ENCODE results near the gene PRPS1.
"Not testable (repeated sequence)": the region's sequence is repeated elsewhere in the genome, so short reads cannot be mapped to it uniquely, and the experiment has no call there.

PRPS1 gene

DNA sequence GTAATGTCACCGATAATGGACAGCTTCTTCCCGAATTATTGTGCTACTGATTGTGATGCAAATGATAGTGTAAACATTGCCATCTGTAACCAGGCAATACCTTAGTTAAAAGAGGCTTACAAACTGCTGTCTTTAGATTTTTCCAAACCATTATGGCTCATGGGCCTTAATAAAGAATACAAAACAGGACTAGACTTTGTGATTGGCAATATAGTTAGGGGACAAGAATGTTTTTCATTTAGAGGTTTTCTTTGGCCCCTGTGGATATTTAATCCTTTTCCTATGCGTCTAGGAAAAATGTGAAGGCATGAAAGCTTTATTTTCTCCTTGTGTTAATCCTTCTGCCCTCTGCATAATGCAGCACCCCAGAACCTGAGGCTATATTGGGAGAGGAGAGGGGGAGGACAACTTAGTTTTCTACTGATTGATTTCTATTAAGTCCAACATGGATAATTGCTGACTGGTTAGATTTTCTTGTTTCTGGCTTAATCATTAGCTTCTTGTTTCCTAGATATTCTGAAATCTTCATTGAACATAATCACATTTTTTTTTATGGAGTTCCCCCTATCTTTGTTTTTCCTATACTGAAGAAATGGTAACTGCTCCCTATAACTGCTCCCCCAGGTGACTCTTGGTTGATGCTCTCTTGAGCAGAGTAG lies 1.9 kb downstream of the PRPS1 start:
- DNase-seq, result no peak

DNA sequence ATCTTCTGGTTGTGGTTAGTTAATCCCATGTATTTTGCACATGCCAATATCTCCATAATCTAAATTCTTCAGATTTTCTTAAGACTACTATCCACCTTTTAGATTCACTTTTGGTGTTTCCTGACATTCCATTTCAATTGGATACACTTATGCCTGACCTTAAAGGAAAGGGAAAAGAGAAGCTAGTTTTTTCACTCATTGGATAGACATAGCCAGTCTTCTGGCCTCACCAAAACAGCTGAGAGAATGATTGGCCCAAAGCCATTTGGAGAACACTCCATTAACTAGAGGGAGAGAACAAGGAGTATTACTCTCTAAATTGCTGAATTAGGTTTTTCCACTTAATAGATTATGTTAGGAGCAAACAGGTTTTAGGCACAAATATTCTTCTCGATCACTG lies 4.0 kb downstream of the PRPS1 start:
- DNase-seq, result no peak

DNA sequence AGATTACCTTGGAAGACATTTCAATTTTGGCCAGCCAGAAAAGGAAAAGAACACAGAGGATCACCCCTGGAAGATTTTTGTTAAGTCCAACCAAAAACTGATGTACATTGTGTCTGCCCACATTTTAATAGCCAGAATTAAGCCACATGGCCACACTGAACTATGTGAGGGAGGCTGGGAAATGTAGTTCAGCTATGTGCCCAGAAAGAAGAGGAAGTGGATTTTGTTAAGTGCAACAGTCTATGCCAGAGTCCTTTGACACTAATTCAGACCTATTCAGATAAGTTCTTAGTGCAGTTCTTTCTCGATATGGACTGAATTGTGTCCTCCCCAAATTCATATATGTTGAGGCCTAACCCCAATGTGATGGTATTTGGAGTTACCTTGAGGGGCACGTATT lies 18.4 kb downstream of the PRPS1 start:
- DNase-seq, result no peak

DNA sequence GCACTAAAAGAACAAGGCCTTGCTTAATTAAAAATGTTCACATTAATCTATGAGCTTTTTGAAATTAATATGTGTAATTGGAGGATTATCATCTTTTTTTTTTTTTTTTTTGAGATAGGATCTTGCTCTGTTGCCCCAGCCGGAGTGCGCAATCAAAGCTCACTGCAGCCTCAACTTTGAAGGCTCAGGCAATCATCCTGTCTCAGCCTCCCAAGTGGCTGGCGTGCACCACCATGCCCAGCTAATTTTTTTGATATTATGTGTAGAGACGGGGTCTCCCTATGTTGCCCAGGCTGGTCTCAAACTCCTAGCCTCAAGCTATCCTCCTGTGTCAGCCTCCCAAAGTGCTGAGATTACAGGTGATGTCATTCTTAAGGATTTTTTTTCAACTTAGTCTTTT lies 20.0 kb downstream of the PRPS1 start:
- no peak for DNase-seq

DNA sequence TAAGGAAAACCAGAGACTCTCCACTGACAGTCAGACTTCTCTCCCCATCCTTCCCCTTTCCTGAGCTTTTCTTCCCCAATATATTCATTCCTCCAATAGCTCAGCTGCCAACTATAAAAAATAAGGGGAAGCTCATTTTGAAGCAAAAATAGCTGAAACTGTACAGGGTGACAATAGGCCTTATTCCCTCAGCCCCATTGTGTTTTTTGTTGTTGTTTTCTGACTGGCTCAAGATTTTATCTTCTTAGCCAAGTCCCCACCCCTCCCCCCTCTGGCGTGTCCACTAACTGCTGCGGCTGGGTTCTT lies 26.2 kb downstream of the PRPS1 start:
- DNase-seq, result no peak

DNA sequence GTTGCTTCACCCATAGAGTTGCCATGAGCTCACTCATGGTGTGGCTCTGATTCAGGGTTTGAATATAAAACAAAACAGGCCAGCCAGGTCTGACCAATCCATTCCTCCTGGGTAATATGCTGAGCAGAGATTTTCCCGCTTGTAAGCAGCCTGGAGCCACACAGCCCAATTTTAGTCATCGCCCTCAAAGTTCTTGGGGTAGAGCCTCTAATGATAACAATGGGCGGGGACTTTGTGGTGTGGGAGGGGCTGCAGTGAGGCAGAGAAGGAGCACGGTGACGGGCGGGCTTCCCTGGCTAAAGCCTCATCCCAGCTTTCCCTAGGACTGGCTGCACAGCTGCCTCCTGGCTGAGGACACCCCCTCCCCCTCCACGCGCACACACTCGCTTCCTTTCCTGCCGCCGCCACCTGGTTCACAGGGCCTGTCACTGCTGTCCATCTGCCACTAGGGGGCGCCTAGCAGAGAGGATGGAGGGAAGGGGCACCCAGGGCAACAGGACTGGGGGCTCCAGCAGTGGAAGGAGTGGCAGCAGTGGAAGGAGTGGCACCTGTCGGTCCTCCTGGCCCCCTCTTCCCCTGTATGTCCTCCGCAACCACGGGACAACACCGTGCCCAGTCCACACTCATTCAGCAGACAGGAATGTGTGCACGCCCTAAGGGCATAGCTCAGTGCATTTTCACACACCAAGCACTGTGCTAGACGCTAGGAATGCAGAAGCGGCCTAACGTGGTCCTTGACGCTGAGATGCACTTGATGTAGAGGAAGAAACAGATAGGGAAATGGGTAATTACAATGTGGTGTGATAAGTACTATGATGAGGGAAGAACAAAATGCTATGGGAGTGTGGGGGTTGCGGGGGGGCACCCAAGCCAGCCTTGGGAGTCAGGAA lies 26.8 kb downstream of the PRPS1 start:
- no peak for DNase-seq

DNA sequence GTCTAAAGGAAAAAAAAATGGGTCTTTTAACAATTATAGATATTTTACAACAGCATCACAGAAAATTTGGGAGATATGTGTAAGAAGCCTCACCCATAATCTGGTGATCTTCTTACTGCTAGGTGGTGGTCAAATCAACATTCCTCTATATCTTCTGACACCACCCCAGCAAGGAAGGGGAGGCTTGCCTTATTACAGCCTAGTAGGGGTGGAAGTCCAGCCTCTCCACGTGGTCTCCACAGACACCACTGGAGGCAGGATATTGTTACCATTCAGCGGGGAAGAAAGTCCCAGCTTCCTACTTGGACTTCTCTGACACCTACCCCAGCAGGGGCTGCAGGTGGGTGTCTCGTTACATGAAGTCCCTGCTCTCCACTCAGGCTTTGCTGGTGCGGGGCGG lies 28.7 kb downstream of the PRPS1 start:
- DNase-seq, result no peak

DNA sequence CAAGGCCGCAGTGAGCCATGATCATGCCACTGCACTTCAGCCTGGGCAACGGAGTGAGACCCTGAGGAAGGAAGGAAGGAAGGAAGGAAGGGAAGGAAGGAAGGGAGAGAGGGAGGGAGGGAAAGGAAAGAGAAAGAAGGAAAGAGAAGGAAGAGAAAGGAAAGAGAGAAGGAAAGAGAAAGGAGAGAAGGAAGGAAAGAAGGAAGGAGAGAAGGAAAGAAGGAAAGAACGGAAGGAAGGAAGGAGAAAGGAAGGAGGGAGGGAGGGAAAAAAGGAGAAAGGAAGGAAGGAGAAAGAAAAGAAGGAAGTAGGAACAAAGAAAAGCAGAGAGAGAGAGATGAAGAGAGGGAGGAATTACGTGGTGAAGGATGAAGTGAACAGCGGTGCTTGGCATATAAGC lies 30.4 kb downstream of the PRPS1 start:
- DNase-seq, result no peak

DNA sequence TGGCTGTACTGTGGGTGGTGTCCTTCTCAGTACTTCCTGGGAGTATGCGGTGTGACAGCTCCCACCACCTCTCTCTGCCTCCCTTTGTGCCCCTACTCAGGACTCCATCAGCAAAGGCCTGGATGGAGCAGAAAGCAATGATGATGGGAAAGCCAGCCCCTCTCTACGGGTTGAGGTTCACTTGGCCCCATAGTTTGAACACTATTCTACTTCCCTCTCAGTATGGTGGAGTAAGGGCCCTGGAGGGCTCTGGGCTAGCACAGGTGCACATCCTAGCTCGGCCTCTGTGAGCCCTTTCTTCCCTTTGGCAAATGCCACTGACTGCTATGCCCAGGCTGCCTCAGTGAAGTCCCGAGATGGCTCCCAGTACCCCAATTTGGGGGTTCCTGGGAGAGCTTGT lies 31.0 kb downstream of the PRPS1 start:
- DNase-seq, result no peak

DNA sequence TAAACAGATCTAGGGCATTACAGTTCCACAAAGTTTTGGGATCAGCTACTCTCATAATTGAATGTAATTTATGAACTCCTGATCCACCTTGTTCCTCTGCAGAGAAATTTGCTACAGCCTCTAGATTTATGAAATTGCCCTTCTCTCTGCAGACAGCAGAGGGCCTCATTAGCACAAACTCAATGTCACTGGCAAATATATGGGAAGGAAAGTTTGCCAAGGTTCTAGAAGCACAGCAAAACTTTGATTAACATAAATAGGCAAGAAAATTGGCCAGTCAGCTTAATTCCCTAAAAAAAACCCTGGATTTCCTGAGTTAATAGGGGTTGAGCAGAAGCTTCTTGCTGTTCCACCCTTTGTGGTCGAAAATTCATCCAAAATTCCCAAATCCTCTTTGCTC lies 31.5 kb downstream of the PRPS1 start:
- no peak for DNase-seq

DNA sequence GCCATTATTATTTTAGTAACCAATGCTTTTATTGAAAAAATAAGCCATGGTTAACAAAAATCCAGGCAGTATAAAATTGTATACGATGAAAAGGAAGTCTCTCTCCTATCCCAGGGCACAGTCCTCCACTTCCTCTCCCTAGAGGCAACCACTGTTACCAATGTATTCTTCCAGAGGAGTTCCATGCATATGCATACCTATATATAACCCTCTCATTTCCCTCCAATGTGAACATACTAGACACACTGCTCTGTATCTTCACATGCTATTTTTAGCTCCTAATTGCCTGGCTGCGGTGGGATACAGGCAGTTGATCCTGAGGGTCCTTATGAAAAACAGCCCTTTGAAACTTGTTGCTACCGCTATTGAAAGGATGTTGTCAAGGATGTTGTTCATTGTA lies 33.8 kb downstream of the PRPS1 start:
- DNase-seq, result no peak

DNA sequence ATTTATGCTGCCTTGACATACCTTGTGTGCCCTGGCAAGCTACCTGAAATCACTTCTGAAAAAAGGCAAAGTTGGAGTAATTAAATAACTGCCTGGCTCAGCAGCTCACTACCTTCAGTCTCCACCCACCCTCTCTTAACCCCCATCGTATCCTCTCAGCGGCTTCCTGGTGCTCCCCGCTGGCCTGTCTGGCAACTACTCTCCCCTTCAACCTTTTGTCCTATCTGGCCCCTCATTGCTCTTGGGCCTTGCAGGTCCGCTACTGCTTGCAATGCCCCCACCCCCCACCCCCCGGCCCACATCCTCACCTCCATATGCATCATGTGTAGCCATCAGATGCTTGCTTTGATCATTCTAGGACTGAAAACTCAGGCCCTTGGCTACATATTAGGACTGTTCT lies 34.5 kb downstream of the PRPS1 start:
- no peak for DNase-seq

DNA sequence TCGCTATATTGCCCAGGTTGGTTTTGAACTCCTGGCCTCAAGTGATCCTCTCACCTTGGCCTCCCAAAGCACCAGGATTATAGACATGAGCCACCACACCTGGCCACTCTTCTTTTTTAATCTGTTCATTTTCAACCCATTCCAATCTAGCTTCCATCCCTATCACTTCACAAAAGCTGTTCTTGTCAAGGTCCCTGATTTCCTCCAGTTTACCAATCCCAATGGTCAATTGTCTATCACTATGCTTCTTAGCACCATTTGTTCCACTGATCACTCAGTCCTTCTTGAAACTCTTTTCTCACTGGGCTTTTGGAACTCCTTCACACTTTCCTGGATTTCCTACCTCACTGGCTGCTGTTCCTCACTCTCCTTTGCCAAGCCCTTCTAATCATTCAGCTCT lies 38.6 kb downstream of the PRPS1 start:
- no peak for DNase-seq

DNA sequence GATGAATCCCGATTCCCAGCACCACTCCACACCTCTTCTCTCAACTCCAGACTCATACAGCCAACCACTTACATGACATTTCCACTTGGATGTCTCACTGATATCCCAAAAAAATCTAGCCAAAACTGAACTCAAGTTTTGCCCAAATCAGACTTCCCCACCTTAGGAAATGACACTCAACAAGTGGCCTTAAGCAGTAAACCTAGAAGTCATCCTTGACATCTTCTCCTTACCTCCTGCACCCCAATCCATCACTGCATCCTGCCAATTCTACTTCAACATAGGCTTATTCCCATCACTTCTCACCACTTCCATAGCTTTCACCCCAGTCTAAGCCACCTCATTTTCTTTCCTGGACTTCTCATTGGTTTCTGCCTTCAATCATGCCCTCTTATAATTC lies 39.1 kb downstream of the PRPS1 start:
- DNase-seq, result no peak

DNA sequence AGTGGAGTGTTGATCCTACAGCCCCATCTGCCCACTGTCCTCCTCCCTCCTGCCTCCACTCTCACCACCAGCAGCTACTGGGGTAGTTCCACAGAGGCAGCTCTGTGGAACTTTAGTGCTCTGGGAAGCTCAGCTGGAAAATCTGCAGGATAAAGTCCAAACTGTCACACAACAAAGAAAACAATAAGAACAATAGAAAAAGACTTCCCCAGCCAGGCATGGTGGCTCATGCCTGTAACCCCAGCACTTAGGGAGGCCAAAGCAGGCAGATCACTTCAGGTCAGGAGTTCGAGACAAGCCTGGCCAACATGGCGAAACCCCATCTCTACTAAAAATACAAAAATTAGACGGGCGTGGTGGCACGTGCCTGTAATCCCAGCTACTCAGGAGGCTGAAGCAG lies 40.4 kb downstream of the PRPS1 start:
- DNase-seq, result not testable (repeated sequence)

DNA sequence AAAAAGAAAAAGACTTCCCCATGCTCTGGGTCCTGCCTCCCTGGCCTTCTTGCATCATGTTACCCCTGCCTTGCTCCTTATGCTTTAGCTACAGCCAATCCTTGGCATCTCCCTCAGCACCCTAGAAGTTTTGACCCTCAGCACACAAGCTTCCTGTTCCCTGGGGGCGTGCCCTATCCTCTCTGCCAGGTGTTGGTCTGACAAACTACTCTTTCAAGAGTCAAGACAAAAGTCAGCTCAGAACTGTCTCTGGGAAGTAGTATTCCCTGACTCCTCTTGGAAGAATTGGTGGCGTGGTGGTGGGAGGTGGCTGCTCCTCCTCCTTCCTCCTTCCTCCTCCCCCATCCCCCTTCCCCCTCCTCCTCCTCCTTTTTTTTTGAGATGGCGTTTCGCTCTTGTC lies 41.0 kb downstream of the PRPS1 start:
- no peak for DNase-seq

DNA sequence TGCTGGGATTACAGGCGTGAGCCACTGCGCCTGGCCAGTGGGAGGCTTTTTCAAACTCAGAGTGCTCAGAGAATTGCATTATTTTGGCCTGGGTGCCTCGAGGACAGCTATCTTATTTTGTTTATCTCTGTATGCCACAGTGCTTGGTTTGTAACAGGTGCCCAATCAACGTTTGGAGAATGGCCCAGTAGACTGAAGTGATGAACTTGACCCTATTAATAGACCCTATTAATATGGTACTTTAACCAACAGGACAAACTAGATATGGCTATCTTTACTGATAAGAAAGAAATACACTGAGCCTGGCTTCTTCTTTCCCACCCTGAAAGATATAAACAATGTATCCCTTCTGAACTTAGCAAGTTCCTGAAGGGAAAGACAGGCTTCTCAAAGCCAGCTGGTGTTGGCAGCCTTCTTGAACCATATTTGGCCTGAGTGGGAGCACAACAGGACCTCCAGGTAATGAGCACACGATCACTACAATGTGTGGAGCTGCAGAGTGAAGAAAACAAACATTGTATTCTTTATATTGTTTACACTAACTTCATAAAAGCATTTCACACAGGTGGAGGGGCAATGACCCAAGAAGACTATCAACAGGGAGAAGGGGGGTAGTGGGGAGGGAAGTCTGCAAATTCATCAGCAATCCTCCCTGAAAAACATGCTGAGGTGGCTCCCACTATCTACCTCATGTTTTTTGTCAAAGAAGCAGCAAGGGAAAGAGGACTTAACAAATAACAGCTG lies 41.7 kb downstream of the PRPS1 start:
- no peak for DNase-seq

DNA sequence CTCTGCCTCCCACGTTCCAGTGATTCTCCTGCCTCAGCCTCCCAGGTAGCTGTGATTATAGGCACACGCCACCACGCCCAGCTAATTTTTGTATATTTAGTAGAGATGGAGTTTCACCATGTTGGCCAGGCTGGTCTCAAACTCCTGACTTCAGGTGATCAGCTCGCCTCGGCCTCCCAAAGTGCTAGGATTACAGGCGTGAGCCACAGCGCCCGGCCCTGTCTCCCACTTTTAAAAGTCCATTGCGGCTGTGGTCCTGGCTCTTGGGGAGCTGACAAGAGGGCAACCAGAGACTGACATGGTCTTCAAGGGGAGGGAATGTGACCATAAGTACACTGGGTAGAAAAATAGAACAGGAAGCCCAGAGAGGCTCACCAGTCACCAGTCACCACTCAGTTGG lies 42.9 kb downstream of the PRPS1 start:
- DNase-seq, result not testable (repeated sequence)

DNA sequence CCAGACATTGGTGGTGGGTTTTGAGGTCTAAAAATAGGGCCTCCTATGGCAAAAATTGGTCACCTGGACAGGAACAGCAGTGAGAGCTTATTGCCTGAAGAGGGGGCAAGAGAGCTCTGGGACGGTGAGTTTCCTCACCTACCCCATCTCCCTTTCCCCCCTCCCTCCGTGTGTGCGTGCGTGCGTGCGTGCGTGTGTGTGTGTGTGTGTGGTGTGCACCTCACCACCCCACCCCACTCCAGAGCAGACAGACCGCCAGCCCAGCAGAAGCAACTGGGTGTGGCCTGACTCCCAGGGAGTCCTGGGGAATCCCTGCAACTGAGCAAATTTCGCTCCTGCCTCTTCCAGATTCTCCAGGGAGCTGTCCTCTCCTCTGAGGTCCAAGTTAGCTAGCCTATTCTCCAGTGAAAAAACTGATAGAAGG lies 44.7 kb downstream of the PRPS1 start:
- DNase-seq, result no peak

DNA sequence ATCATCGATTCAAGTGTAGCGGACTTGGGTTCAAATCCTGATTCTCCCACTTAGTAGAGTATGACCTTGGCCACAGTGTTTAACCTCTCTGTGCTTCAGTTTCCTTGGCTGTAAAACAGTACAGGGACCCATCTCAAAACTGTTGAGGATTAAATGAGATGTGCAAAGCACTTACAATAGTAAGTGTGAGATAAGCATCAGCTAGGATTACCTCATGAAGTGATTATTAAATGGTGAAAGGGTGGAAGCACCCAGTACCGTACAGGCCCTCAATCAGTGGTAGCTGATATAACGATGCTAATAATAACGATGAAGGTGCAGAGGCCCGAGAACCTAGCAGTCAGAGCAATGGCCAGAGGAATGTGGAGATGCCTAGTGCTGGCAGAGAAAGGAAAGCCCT lies 45.1 kb downstream of the PRPS1 start:
- no peak for DNase-seq

DNA sequence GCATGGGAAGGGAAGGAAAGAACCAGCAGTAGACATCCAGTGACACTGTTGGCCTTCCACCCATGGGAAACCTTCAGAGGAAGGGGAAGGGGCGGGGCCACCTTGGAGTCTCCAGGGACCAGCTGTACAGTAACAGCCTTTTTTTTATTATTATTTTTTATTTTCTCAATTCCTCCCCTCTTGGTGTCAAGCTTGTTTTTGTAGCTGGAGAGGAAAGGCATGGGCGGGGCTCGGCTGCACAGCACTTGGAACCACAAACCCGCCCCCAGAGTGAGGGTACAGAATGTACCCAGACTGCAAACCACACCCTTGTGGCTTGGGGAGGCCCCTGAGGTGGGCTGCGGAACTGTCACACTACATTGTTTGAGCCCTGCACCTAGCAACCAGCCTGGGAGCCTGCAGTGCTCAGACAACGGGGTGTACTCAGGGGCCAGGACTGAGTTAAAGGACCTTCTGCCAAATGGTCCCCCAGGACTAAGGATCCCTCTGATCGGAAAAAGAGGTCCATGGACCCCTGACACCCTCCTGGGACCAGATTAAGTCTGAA lies 45.7 kb downstream of the PRPS1 start:
- DNase-seq, result no peak

DNA sequence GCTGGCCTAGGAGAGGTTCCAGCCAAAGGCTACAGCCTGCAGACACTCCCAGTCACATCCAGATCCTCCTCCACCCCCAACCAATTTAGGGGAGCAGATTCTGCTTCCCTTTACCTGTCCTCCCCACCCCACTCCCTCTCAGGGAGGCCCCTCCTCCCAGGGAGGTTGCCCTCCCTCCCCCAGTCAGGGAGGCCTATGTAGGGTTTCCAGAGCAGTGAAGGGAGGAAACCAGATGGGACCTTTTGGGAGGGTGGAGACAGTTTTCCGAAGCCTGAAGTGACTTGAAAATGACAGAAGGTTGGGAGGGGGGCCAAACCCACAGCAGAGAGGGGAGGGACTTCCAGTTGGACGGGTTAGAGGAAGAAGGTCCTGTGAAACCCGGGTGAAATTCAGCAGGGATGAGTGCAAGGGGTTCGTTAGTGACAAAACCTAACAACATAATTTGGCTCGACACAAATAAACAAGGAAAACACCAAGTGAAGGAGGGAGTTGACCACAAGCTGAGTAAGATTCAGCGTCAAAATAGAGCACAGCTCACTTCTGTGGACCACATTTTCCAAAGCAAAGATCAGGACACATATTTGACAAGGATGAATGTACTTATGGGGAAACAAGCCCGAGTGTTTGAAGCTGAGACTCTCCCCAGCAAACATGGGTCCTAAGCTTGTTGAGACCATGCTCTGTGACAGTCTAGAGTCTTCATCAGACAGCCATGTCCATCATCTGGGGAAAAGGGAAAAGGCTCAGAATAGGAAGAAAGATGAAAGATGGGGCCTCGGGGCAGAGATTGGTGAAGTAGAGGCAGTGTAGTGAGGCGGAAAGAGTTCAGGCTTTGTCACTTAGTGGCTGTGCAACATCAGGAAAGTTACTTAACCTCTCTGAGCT lies 46.4 kb downstream of the PRPS1 start:
- DNase-seq, result no peak

DNA sequence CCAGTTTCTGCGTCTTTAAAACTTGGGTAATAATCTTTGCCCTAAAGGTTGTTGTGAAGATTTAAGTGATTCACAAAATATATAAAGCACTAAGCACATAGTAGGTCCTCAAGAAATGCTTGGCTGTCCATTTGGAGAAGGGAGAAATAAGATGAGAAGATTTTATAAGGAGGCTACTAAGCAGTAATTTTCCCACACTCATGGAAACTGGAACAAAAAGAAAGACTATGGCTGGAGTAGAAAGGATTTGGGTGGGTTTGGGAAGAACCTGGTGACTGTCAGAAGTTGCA lies 47.0 kb downstream of the PRPS1 start:
- no peak for DNase-seq
